ENCODE data around the gene CREG1.

DNA sequence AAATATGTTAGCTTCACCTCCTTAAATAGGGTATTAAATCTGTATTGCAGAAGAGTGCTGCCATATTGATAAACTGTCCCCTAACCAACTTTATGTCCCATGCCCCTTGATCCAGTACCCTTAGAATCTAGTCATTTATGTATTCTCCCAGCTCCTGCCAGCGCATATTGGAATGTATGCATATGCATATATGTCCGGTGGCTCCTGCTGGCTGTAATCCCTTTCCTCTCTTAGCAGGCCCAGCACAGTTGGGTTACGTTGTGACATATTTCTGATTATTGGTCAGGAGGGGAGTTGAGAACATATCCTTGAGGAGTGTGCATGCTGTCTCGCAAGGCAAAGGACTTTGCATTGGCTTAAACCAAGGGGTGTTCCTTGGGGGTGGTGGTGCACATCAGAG, 29.2 kb upstream of the CREG1 start:
- TF ChIP-seq, protein P1, sequence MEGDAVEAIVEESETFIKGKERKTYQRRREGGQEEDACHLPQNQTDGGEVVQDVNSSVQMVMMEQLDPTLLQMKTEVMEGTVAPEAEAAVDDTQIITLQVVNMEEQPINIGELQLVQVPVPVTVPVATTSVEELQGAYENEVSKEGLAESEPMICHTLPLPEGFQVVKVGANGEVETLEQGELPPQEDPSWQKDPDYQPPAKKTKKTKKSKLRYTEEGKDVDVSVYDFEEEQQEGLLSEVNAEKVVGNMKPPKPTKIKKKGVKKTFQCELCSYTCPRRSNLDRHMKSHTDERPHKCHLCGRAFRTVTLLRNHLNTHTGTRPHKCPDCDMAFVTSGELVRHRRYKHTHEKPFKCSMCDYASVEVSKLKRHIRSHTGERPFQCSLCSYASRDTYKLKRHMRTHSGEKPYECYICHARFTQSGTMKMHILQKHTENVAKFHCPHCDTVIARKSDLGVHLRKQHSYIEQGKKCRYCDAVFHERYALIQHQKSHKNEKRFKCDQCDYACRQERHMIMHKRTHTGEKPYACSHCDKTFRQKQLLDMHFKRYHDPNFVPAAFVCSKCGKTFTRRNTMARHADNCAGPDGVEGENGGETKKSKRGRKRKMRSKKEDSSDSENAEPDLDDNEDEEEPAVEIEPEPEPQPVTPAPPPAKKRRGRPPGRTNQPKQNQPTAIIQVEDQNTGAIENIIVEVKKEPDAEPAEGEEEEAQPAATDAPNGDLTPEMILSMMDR (IDR thresholded peaks at IDR 0.05; ENCODE audit: low read depth, low read length, poor library complexity, severe bottlenecking) = no peak
- TF ChIP-seq EZH2phosphoT487 (IDR thresholded peaks at IDR 0.05; ENCODE audit: borderline replicate concordance, low read length) = no peak
